Measurements from ENCODE around the gene NBEA.

DNA sequence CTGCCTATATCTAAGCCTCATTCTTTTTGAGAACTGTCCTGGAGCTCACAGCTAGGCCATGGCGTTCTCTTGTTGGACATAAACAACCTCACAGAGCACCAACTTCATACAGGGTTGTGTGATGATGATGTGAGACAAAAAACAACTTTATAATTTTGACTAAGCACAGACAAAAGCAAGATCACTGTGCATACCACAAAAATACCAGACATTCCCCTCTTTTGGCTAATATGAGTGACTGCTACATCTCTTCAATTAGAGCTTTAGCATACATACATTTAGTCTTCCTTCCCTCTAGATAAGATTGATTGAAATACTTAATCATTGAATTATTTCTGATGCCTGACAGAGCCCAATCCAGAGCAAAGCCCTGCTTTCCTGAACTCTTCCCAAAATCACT, 526.1 kb downstream of the NBEA start:
- TF ChIP-seq POLR2A (IDR thresholded peaks at IDR 0.05) = no peak
- TF ChIP-seq, protein P1, sequence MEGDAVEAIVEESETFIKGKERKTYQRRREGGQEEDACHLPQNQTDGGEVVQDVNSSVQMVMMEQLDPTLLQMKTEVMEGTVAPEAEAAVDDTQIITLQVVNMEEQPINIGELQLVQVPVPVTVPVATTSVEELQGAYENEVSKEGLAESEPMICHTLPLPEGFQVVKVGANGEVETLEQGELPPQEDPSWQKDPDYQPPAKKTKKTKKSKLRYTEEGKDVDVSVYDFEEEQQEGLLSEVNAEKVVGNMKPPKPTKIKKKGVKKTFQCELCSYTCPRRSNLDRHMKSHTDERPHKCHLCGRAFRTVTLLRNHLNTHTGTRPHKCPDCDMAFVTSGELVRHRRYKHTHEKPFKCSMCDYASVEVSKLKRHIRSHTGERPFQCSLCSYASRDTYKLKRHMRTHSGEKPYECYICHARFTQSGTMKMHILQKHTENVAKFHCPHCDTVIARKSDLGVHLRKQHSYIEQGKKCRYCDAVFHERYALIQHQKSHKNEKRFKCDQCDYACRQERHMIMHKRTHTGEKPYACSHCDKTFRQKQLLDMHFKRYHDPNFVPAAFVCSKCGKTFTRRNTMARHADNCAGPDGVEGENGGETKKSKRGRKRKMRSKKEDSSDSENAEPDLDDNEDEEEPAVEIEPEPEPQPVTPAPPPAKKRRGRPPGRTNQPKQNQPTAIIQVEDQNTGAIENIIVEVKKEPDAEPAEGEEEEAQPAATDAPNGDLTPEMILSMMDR (IDR thresholded peaks at IDR 0.05) = no peak

Measured in heart left ventricle (tissue), 13 donors.